ENCODE data around the gene RAB15. TPM values are rescaled to one million over a fixed set of nuclear protein-coding genes. Genes with fewer than 3 reads are reported as not detected.

The RAB15 gene
- total RNA-seq, 2 experiments from 2014 or later: 2.4 TPM

- Mint-ChIP-seq H3K4me3 (no peak overlapping the region), H3K36me3 (ENCODE audit: low read depth) (peaks cover 41% of the 10 kb centered on the region), H3K4me1 (ENCODE audit: low read depth) (peaks cover 25% of the 10 kb centered on the region), H3K9me3 (no peaks in the 10 kb centered on the region), H3K27me3 (ENCODE audit: low read depth) (no peaks in the 10 kb centered on the region), H3K27ac (no peak overlapping the region)
- DNase-seq: no peak
- intact Hi-C loops (cut with micrococcal nuclease): loop anchor here (1.0 to 10.0 kb wide), 7 partner anchors 14 to 1074 kb away; partner anchors contain the start of genes CHURC1, FNTB, MAX and RAB15
- CTCF ChIA-PET: interaction anchor here (1.4 to 1.9 kb wide), 3 partner anchors 14 to 58 kb away, joined by 4 to 12 read pairs (median 5); partner anchors contain the start of genes CHURC1 and FNTB
These were observed 43.7 kb downstream of the RAB15 start for GRCh38 chr14:64928239-64929013.

GRCh38 chr14:64927031-64927430 is 45.1 kb downstream of the RAB15 start:
- H3K4me1 Mint-ChIP-seq (ENCODE audit: low read depth): peaks cover 25% of the 10 kb centered on the region
- H3K4me3 Mint-ChIP-seq: no peak overlapping the region
- H3K27me3 Mint-ChIP-seq (ENCODE audit: low read depth): no peaks in the 10 kb centered on the region
- intact Hi-C loops (cut with micrococcal nuclease): loop anchor here (5.0 to 10.0 kb wide), 3 partner anchors 408 to 1072 kb away; partner anchors contain the start of genes SYNE2, ZBTB1 and ZBTB25
- CTCF ChIA-PET: interaction anchor here (0.7 to 1.9 kb wide), 7 partner anchors 9 to 268 kb away, joined by 3 to 12 read pairs (median 4); partner anchors contain the start of genes CHURC1 and FNTB
- no peak overlapping the region for H3K27ac Mint-ChIP-seq
- DNase-seq: no peak
- H3K36me3 Mint-ChIP-seq (ENCODE audit: low read depth): peaks cover 37% of the 10 kb centered on the region
- H3K9me3 Mint-ChIP-seq: no peaks in the 10 kb centered on the region

DNA sequence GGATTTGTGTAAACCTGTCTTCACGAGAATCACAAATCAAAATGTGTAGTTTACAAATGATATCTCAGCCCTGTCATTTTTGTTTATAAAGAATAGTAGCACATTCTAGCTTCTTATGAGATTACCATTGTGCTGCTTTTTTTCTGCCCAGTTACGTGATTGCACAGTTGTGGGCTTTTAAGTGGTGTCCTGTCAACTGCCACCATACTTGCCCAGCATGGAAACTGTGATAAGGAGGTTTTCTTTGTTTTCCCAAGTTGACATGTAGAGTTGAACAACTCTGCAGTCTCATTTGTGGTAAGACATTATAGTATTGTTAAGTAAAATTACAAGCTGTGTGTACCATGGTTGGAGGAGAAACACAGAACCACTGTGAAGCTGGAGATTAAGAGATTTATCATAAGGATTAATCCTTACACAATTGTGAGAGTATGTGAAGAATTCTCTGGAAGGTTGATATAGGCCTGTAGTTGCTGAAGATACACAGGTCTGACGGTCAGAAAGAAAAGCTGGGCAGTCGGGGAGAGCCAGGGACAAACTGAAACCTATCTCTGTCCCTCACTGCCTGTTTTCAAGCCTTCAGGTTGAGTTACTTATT is 45.6 kb downstream of the RAB15 start:
- Mint-ChIP-seq H3K27me3 (ENCODE audit: low read depth) (no peaks in the 10 kb centered on the region), H3K9me3 (no peaks in the 10 kb centered on the region), H3K4me3 (no peak overlapping the region), H3K36me3 (ENCODE audit: low read depth) (peaks cover 36% of the 10 kb centered on the region), H3K4me1 (ENCODE audit: low read depth) (peaks cover 31% of the 10 kb centered on the region), H3K27ac (no peak overlapping the region)
- no peak for DNase-seq
- intact Hi-C loops (cut with micrococcal nuclease): loop anchor here (5.0 to 10.0 kb wide), 3 partner anchors 408 to 1072 kb away; partner anchors contain the start of genes SYNE2, ZBTB1 and ZBTB25
- CTCF ChIA-PET: interaction anchor here (0.7 to 1.9 kb wide), 4 partner anchors 9 to 268 kb away, joined by 3 to 12 read pairs (median 4); partner anchors contain the start of gene CHURC1

DNA sequence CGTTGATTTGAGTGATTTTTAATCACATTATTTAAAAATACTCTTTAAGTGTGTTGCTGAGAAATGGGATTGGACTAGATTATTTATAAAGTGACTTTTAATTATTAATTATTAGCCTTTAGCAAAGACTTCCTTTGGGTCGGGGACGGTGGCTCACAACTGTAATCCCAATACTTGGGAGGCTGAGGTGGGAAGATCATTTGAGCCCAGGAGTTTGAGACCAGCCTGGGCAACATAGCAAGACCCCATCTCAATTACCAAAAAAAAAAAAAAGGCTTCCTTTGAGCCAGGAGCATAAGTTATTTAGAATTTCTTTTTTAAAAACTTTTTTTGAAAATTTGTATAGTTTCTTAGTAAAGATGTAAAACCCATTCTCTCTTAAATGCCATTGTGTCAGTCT is 49.1 kb downstream of the RAB15 start:
- peaks cover 29% of the 10 kb centered on the region for H3K36me3 Mint-ChIP-seq (ENCODE audit: low read depth)
- intact Hi-C loops (cut with micrococcal nuclease): loop anchor here (10.0 kb wide), 2 partner anchors 412 to 1068 kb away; partner anchors contain the start of gene SYNE2
- no peaks in the 10 kb centered on the region for H3K9me3 Mint-ChIP-seq
- no peak overlapping the region for H3K27ac Mint-ChIP-seq
- H3K4me3 Mint-ChIP-seq: no peak overlapping the region
- H3K27me3 Mint-ChIP-seq (ENCODE audit: low read depth): no peaks in the 10 kb centered on the region
- CTCF ChIA-PET: interaction anchor here (2.5 to 2.9 kb wide), 2 partner anchors 8 to 13 kb away, joined by 12 to 13 read pairs; partner anchors contain the start of gene CHURC1
- no peak for DNase-seq
- H3K4me1 Mint-ChIP-seq (ENCODE audit: low read depth): peaks cover 58% of the 10 kb centered on the region

DNA sequence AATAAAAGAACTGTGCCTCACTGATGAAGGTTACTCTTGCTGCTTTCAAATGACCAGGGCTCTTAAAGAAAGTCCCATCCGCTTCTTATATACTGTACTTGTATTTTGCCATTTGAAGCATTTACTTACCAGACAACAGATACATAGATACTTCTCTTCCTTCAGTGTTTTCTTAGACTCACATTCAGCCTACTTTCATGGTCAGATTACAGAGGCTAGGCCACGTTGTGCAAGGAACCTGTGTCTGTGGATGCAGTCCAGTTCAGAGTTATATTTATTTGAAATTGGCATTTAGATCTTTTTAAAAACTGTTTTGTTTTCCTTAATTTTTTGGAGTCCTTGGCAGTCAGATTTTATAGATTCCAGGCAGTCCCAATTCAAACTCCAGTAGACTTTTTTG is 51.7 kb downstream of the RAB15 start:
- H3K27me3 Mint-ChIP-seq (ENCODE audit: low read depth): no peaks in the 10 kb centered on the region

GRCh38 chr14:64919618-64920017 is 52.5 kb downstream of the RAB15 start:
- H3K4me1 Mint-ChIP-seq (ENCODE audit: low read depth): peaks cover 76% of the 10 kb centered on the region
- CTCF ChIA-PET: no interaction called here

More for the DNA sequence above, 51.7 kb downstream of the RAB15 start:
- Mint-ChIP-seq H3K27ac (no peak overlapping the region), H3K36me3 (ENCODE audit: low read depth) (peaks cover 34% of the 10 kb centered on the region), H3K4me3 (no peak overlapping the region), H3K9me3 (no peaks in the 10 kb centered on the region), H3K4me1 (ENCODE audit: low read depth) (peaks cover 71% of the 10 kb centered on the region)
- DNase-seq: no peak
- intact Hi-C loops (cut with micrococcal nuclease): loop anchor here (10.0 kb wide), 2 partner anchors 414 to 1066 kb away; partner anchors contain the start of gene SYNE2
- CTCF ChIA-PET: interaction anchor here (1.2 kb wide), 1 partner anchor 8 kb away, joined by 4 read pairs; no protein-coding TSS in a partner anchor

GRCh38 chr14:64919215-64919614 is 52.9 kb downstream of the RAB15 start:
- DNase-seq: no peak
- intact Hi-C loops (cut with micrococcal nuclease): no loop called here
- CTCF ChIA-PET: no interaction called here
- Mint-ChIP-seq H3K4me3 (no peak overlapping the region), H3K27me3 (ENCODE audit: low read depth) (no peaks in the 10 kb centered on the region), H3K9me3 (no peaks in the 10 kb centered on the region), H3K27ac (peak overlapping the region; percentile 53), H3K36me3 (ENCODE audit: low read depth) (peaks cover 35% of the 10 kb centered on the region), H3K4me1 (ENCODE audit: low read depth) (peaks cover 73% of the 10 kb centered on the region)

More at GRCh38 chr14:64919618-64920017, 52.5 kb downstream of the RAB15 start:
- no peak for DNase-seq
- Mint-ChIP-seq H3K4me3 (no peak overlapping the region), H3K27me3 (ENCODE audit: low read depth) (no peaks in the 10 kb centered on the region), H3K27ac (no peak overlapping the region), H3K9me3 (no peaks in the 10 kb centered on the region), H3K36me3 (ENCODE audit: low read depth) (peaks cover 38% of the 10 kb centered on the region)
- intact Hi-C loops (cut with micrococcal nuclease): loop anchor here (10.0 kb wide), 2 partner anchors 415 to 1065 kb away; partner anchors contain the start of gene SYNE2

DNA sequence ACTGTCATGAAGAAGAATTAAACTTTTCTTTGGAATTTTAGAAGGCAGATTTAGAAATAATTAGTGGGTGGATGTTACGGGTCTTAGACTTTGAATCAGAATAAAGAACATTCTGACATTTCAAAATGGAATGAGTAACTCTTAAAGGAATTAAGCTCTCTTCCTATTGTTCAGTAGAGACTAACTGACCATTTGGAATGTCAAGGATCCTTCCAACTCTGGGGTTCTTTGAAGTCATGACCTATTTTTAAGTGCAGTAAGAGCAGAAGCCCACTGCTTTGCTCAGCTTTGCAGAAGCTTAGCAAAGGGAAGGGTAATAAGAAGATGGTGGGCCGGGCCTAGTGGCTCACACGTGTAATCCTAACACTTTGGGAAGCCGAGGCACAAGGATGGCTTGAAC is 53.9 kb downstream of the RAB15 start:
- no peak for DNase-seq
- Mint-ChIP-seq H3K4me1 (ENCODE audit: low read depth) (peaks cover 72% of the 10 kb centered on the region), H3K36me3 (ENCODE audit: low read depth) (peaks cover 28% of the 10 kb centered on the region), H3K27me3 (ENCODE audit: low read depth) (no peaks in the 10 kb centered on the region), H3K9me3 (no peaks in the 10 kb centered on the region), H3K4me3 (no peak overlapping the region), H3K27ac (peak overlapping the region; percentile 72)
- CTCF ChIA-PET: no interaction called here
- intact Hi-C loops (cut with micrococcal nuclease): no loop called here

- CTCF ChIA-PET: interaction anchor here (2.3 kb wide), 1 partner anchor 9 kb away, joined by 12 read pairs; no protein-coding TSS in a partner anchor
- Mint-ChIP-seq H3K9me3 (no peaks in the 10 kb centered on the region), H3K4me3 (peak overlapping the region; percentile 78), H3K36me3 (ENCODE audit: low read depth) (peaks cover 28% of the 10 kb centered on the region), H3K27ac (peak overlapping the region; percentile 88), H3K27me3 (ENCODE audit: low read depth) (no peaks in the 10 kb centered on the region), H3K4me1 (ENCODE audit: low read depth) (peaks cover 61% of the 10 kb centered on the region)
- no peak for DNase-seq
- intact Hi-C loops (cut with micrococcal nuclease): loop anchor here (2.0 kb wide), 2 partner anchors 35 to 411 kb away; partner anchors contain the start of gene ZBTB1
These were observed 56.3 kb downstream of the RAB15 start for GRCh38 chr14:64915797-64916196.

- H3K27ac Mint-ChIP-seq: peak overlapping the region; percentile 88
- CTCF ChIA-PET: interaction anchor here (1.4 to 2.3 kb wide), 3 partner anchors 9 to 22 kb away, joined by 4 to 12 read pairs (median 12); no protein-coding TSS in a partner anchor
- peaks cover 54% of the 10 kb centered on the region for H3K4me1 Mint-ChIP-seq (ENCODE audit: low read depth)
- no peaks in the 10 kb centered on the region for H3K27me3 Mint-ChIP-seq (ENCODE audit: low read depth)
- H3K4me3 Mint-ChIP-seq: peak overlapping the region; percentile 78
- DNase-seq: no peak
- intact Hi-C loops (cut with micrococcal nuclease): loop anchor here (2.0 kb wide), 2 partner anchors 34 to 410 kb away; partner anchors contain the start of gene ZBTB1
- no peaks in the 10 kb centered on the region for H3K9me3 Mint-ChIP-seq
- H3K36me3 Mint-ChIP-seq (ENCODE audit: low read depth): peaks cover 28% of the 10 kb centered on the region
These were observed 57.1 kb downstream of the RAB15 start for GRCh38 chr14:64915029-64915424.

DNA sequence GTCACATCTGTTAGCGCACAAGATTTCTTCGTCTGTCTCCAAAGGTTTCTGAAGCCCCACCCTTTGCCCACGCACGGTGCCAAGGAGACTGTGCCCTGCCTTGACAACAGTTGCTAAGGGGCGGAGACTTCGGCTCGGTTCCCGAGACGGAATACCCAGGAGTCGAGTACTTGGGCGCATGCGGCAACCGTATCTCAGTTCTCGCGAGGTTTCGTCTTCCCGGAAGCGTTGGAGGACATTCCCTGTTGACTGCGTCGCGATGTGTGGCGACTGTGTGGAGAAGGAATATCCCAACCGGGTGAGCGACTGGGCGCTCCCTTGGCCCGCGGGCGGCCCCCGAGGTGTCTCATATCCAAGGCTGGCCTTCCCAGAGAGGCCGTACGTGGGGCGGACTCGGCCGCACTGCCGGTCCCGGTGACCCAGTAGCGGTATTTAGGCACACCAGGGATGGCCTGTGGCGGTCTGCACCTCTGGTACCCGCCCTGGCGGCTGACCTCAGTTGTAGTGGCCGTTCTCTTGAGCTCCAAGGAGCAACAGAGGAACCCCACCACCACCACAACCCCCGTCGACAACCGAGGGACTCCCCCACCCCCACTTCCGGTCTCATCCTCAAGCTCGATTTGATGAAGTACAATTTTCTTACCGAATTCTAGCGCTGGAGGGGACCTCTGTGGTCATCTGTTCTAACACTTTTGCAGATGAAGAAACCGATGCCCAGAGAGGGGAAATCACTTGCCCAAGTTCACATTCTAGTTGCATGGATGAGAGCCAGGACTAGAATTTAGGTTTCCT is 57.7 kb downstream of the RAB15 start, which contains the start of gene CHURC1:
CHURC1 (plus strand) TSS at position 219 of the 792 bp plus-strand sequence; CDS start at position 260, 41 bp downstream.
- peaks cover 26% of the 10 kb centered on the region for H3K36me3 Mint-ChIP-seq (ENCODE audit: low read depth)
- no peaks in the 10 kb centered on the region for H3K27me3 Mint-ChIP-seq (ENCODE audit: low read depth)
- peaks cover 51% of the 10 kb centered on the region for H3K4me1 Mint-ChIP-seq (ENCODE audit: low read depth)
- CTCF ChIA-PET: interaction anchor here (1.4 to 2.3 kb wide), 3 partner anchors 10 to 22 kb away, joined by 4 to 12 read pairs (median 12); no protein-coding TSS in a partner anchor
- intact Hi-C loops (cut with micrococcal nuclease): loop anchor here (1.0 to 5.0 kb wide), 6 partner anchors 14 to 410 kb away; partner anchors contain the start of genes MAX, RAB15 and ZBTB1
- H3K9me3 Mint-ChIP-seq: no peaks in the 10 kb centered on the region
- DNase-seq: peak; percentile 98
- peak within 1 kb of the TSS; percentile 88 for H3K27ac Mint-ChIP-seq
- peak within 1 kb of the TSS; percentile 78 for H3K4me3 Mint-ChIP-seq
